CD14-positive monocyte (primary cell): ENCODE measurements around the gene GRID1. TPM values are rescaled to one million over a fixed set of nuclear protein-coding genes. Genes with fewer than 3 reads are reported as not detected.

Experiments
- DNase-seq, 3 donors: peaks; one replicate each; pipeline ENCODE4 v3.0.0-alpha.2; 2011 to 2022
- H2AFZ ChIP-seq: 2 replicates; pipeline ENCODE4 v1.6.0; 2012; ENCODE audit warnings: mild to moderate bottlenecking, low read depth, low read length, inconsistent platforms; ENCODE audit not compliant: insufficient read depth, poor library complexity, severe bottlenecking
- H3K27ac ChIP-seq, 2 donors: 1 replicate in 1 of 2; 2 replicates in 1 of 2; pipeline ENCODE4 v1.5.1; 2012 to 2013; ENCODE audit warnings: low read length in 2 of 2, control low read depth in 1 of 2, inconsistent platforms in 1 of 2, low read depth in 1 of 2, mild to moderate bottlenecking in 1 of 2
- H3K27me3 ChIP-seq, 2 donors: one replicate each; pipeline versions ENCODE4 v1.6.0 to v1.6.1; 2011 to 2013; ENCODE audit warnings: low read length in 2 of 2; ENCODE audit not compliant: control insufficient read depth in 2 of 2, insufficient read depth in 2 of 2
- H3K36me3 ChIP-seq, 2 donors: replicated peaks in 1 of 2; 1 replicate in 1 of 2; 2 replicates in 1 of 2; pipeline versions ENCODE4 v1.5.1 to v1.6.1; 2012 to 2013; ENCODE audit warnings: low read length in 2 of 2, control low read depth in 1 of 2, inconsistent platforms in 1 of 2, mild to moderate bottlenecking in 1 of 2; ENCODE audit not compliant: insufficient read depth in 2 of 2, control insufficient read depth in 1 of 2
- H3K4me1 ChIP-seq, 2 donors: 1 replicate in 1 of 2; 2 replicates in 1 of 2; pipeline versions ENCODE4 v1.5.1 to v1.6.1; 2012 to 2013; ENCODE audit warnings: low read length in 2 of 2, control low read depth in 1 of 2, inconsistent platforms in 1 of 2, mild to moderate bottlenecking in 1 of 2, moderate library complexity in 1 of 2; ENCODE audit not compliant: insufficient read depth in 2 of 2, control insufficient read depth in 1 of 2
- H3K4me2 ChIP-seq: replicated peaks from 2 replicates; pipeline ENCODE3; 2012; ENCODE audit warnings: low read length, moderate library complexity, mild to moderate bottlenecking; ENCODE audit not compliant: poor library complexity, severe bottlenecking; ENCODE audit errors: extremely low read depth
- H3K4me3 ChIP-seq, 3 experiments: fragments of 200-600 bp in 1 of 3; sonication (generic) in 1 of 3; replicated peaks in 1 of 3; 1 replicate in 2 of 3; 2 replicates in 1 of 3; pipeline ENCODE4 v1.5.1; 2011 to 2013; ENCODE audit warnings: low read length in 3 of 3, mild to moderate bottlenecking in 3 of 3, control low read depth in 2 of 3, low read depth in 2 of 3, inconsistent platforms in 1 of 3, moderate library complexity in 1 of 3
- H3K79me2 ChIP-seq: 2 replicates; pipeline ENCODE4 v1.6.0; 2012; ENCODE audit warnings: mild to moderate bottlenecking, control low read depth, inconsistent platforms, low read length, moderate library complexity; ENCODE audit not compliant: insufficient read depth
- H3K9ac ChIP-seq: 2 replicates; pipeline ENCODE4 v1.6.0; 2017; ENCODE audit warnings: low read length, mild to moderate bottlenecking; ENCODE audit not compliant: insufficient read depth, poor library complexity, severe bottlenecking
- H3K9me3 ChIP-seq, 2 donors: replicated peaks in 1 of 2; 1 replicate in 1 of 2; 2 replicates in 1 of 2; pipeline versions ENCODE4 v1.5.1 to v1.6.1; 2012 to 2013; ENCODE audit warnings: low read length in 2 of 2, control low read depth in 1 of 2; ENCODE audit not compliant: control insufficient read depth in 1 of 2, insufficient read depth in 1 of 2
- H4K20me1 ChIP-seq: 2 replicates; pipeline ENCODE4 v1.6.0; 2012; ENCODE audit warnings: mild to moderate bottlenecking, low read length, control low read depth, moderate library complexity; ENCODE audit not compliant: insufficient read depth
- H3K27ac Mint-ChIP-seq, 7 donors: one replicate each; pipeline ENCODE4 v1.8.0; 2020; ENCODE audit warnings: mild to moderate bottlenecking in 7 of 7, mixed read lengths in 7 of 7, moderate library complexity in 6 of 7, inconsistent platforms in 2 of 7
- H3K27me3 Mint-ChIP-seq, 3 donors: one replicate each; pipeline ENCODE4 v1.8.0; 2021 to 2022; ENCODE audit warnings: low read depth in 3 of 3, mild to moderate bottlenecking in 3 of 3, mixed read lengths in 3 of 3, moderate library complexity in 3 of 3, inconsistent platforms in 1 of 3
- H3K36me3 Mint-ChIP-seq, 2 donors: one replicate each; pipeline ENCODE4 v1.8.0; 2020; ENCODE audit warnings: mixed read lengths in 2 of 2, inconsistent platforms in 1 of 2, mild to moderate bottlenecking in 1 of 2
- H3K4me1 Mint-ChIP-seq: one replicate; pipeline ENCODE4 v1.8.0; 2020; ENCODE audit warnings: mild to moderate bottlenecking, mixed read lengths
- H3K4me3 Mint-ChIP-seq, 2 donors: one replicate each; pipeline ENCODE4 v1.8.0; 2020; ENCODE audit warnings: mild to moderate bottlenecking in 2 of 2, mixed read lengths in 2 of 2, moderate library complexity in 1 of 2
- H3K9me3 Mint-ChIP-seq, 7 donors: one replicate each; pipeline ENCODE4 v1.8.0; 2020 to 2022; ENCODE audit warnings: mixed read lengths in 7 of 7, mild to moderate bottlenecking in 6 of 7, moderate library complexity in 6 of 7, inconsistent platforms in 2 of 7
- CTCF ChIP-seq: fragments of 200-600 bp; IDR thresholded peaks from one replicate; pipeline ENCODE4 v1.8.0; 2022; ENCODE audit warnings: antibody characterized with exemption, mild to moderate bottlenecking
- WGBS: methylation state at CpG from one replicate; pipeline ENCODE4 v1.1.5; 2013; ENCODE audit warnings: missing lambda C conversion rate; ENCODE audit not compliant: insufficient coverage; 5-methylcytosine and 5-hydroxymethylcytosine counted together
- intact Hi-C, 2 donors: fragments of 100-400 bp; cut with micrococcal nuclease; formaldehyde crosslinking; loops; one replicate each; pipeline versions ENCODE4 v1.15.0 to v1.15.1; 2023
- polyA plus RNA-seq, 3 donors: library from polyadenylated mRNA; depleted of rRNA in 1 of 3; unstranded in 2 of 3; stranded (reverse) in 1 of 3; fragments of 300-500 nt in 2 of 3; fragments of >200 nt in 1 of 3; fragmentation: Illumina TruSeq in 2 of 3; gene quantifications; 1 replicate in 2 of 3; 2 replicates in 1 of 3; pipeline ENCODE4 v1.2.3, GENCODE V29; 2012 to 2021

Gene GRID1
- polyA plus RNA-seq, 3 donors, result not detected

DNA sequence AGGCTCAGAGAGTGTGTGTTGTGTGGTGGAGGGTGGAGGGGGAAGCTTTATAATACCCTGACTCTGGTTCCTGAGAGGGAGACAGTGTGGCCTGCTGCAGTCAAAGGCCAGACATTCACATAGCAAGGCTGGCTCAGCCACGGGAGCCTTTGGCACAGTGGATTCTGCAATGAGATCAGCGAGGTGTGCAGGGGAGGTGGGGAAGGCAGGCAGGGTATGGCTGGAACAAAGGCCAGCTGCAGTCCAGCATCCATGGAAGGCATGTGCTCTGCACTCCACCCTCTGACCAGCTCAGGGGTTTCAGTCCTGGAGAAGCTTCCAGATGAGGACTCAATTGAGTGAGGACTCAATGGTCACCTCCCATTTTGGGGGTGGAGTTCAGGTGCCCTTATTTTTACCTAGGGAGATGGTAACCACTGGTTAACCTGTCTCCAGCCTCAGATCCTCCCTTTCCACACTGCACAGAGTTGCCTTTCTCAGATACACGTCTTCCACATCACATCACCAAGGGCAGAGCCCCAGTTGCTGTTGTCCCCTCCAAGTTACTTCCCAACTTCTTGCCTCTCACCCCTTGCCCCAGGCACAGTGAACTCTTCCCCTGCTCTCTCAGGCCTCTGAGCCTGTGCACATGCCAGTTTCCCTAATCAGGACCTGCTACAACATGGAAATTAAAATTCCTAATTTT lies 504.9 kb downstream of the GRID1 start:
- Mint-ChIP-seq H3K4me3 (no peak overlapping the region), H3K4me1 (no peaks in the 10 kb centered on the region), H3K27ac (no peak overlapping the region), H3K9me3 (peaks cover 4 to 13% (median 8%) of the 10 kb centered on the region in 7 donors), H3K27me3 (peaks cover 0 to 4% (median 0%) of the 10 kb centered on the region in 3 donors), H3K36me3 (no peaks in the 10 kb centered on the region)
- no peaks in the 10 kb centered on the region for H4K20me1 ChIP-seq
- no peaks in the 10 kb centered on the region for H3K79me2 ChIP-seq
- no peak overlapping the region for H3K4me3 ChIP-seq
- no peak overlapping the region for H3K9ac ChIP-seq
- H3K4me1 ChIP-seq, result no peaks in the 10 kb centered on the region
- no peak for DNase-seq
- H2AFZ ChIP-seq, result no peak overlapping the region
- intact Hi-C loops, result no loop called here
- 93% methylated on average over 3 of the region's 3 CpGs for WGBS
- no peaks in the 10 kb centered on the region for H3K27me3 ChIP-seq
- H3K36me3 ChIP-seq, result no peaks in the 10 kb centered on the region
- H3K9me3 ChIP-seq, result peaks cover 0 to 13% of the 10 kb centered on the region in 2 donors
- no peak for TF ChIP-seq CTCF
- H3K27ac ChIP-seq, result no peak overlapping the region
- no peak overlapping the region for H3K4me2 ChIP-seq

DNA sequence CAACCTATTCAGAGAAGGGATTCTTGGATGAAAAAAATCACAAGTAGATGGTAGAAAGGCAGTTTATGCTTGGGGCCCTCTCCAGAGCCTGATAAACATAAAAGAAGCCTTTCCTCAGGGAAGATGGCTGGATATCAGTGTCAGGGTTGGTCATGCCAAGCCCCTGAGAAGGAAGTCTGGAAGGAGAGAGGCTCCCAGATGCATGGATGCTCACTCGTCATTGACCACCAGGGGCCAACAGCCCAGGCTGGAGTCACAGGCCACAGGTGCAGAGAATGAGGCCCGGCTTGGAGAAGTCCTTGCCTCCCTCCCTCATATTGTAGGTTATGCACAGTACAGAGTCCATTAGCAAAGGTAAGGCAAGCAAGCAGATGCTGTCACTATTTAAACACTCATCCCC lies 506.7 kb downstream of the GRID1 start:
- peaks cover 0 to 5% (median 0%) of the 10 kb centered on the region in 3 donors for H3K27me3 Mint-ChIP-seq
- H3K9me3 Mint-ChIP-seq, result peaks cover 9 to 15% (median 10%) of the 10 kb centered on the region in 7 donors
- no peaks in the 10 kb centered on the region for H3K36me3 Mint-ChIP-seq
- no peaks in the 10 kb centered on the region for H3K36me3 ChIP-seq
- H3K4me1 Mint-ChIP-seq, result no peaks in the 10 kb centered on the region
- DNase-seq, result no peak
- H3K4me3 Mint-ChIP-seq, result no peak overlapping the region
- H3K9me3 ChIP-seq, result peaks cover 5 to 19% of the 10 kb centered on the region in 2 donors
- no peak overlapping the region for H3K9ac ChIP-seq
- no peak for TF ChIP-seq CTCF
- no peaks in the 10 kb centered on the region for H3K79me2 ChIP-seq
- H2AFZ ChIP-seq, result no peak overlapping the region
- no peaks in the 10 kb centered on the region for H4K20me1 ChIP-seq
- H3K4me2 ChIP-seq, result no peak overlapping the region
- no peak overlapping the region for H3K27ac Mint-ChIP-seq
- intact Hi-C loops, result no loop called here
- H3K27ac ChIP-seq, result no peak overlapping the region
- no peaks in the 10 kb centered on the region for H3K27me3 ChIP-seq
- H3K4me1 ChIP-seq, result no peaks in the 10 kb centered on the region
- WGBS, result 80% methylated on average over 1 of the region's 2 CpGs
- H3K4me3 ChIP-seq, result no peak overlapping the region
